ENCODE measurements around the gene AMFR. TPM values are rescaled to one million over a fixed set of nuclear protein-coding genes. Genes with fewer than 3 reads are reported as not detected.

The AMFR gene
- total RNA-seq, 4 donors from 2014 or later: 126 to 215 (median 162) TPM

DNA sequence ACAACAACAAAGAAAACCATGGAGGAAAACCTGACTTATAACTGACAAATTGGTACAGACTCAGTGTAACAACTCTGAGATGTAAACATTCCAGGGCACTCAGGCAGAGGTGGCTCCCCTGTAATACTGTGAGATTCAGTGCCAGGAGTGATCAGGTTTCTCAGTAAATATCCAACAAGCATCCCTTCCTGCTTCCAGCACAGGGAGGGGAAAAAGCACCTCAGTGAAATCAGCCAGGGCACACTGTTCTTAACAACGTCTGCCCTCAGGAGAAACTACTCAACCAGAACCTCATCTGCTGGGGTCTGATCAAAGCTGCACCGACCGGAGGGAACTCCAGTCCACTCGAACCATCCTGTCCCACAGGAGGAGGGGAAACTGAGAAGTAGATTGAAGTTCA, 52.3 kb downstream of the AMFR start:
- no peak for ATAC-seq (ENCODE audit: low FRiP score)
- no peak for TF ChIP-seq CTCF (IDR thresholded peaks at IDR 0.05)
- no peak for DNase-seq (ENCODE audit: low spot score)

DNA sequence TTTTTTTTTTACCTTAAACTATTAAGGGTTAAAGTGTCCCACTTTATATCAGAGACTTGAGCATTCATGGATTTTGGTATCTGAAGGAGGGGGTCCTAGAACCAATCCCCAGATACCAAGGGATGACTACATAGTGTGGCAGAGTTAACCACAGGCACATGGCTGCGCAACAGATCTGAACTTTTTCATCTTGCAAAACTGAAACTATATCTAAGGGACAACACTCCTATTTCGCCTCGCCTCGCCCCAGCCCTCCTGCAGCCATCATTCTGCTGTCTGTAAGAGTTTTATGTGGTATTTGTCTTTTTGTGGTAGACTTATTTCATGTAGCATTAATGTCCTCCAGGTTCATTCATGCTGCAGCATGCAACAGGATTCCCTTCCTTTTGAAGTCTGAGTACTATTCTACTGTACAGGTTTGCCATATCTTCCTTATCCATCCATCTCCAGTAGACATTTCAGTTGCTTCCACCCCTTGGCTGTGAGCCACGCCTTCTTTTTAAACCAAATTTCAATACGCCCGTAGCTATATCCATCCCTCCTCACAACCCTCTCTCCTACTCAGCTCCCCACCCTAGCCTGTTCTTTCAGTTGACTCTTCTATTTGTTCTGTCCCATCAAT, 53.2 kb downstream of the AMFR start:
- no peak for DNase-seq (ENCODE audit: low spot score)
- TF ChIP-seq CTCF (IDR thresholded peaks at IDR 0.05): no peak

GRCh38 chr16:56371660-56371937, 53.7 kb downstream of the AMFR start:
- DNase-seq (ENCODE audit: low spot score): no peak
- ATAC-seq (ENCODE audit: low FRiP score): no peak
- TF ChIP-seq CTCF (IDR thresholded peaks at IDR 0.05): no peak

More for the DNA sequence above, 53.2 kb downstream of the AMFR start:
- no peak for ATAC-seq (ENCODE audit: low FRiP score)

DNA sequence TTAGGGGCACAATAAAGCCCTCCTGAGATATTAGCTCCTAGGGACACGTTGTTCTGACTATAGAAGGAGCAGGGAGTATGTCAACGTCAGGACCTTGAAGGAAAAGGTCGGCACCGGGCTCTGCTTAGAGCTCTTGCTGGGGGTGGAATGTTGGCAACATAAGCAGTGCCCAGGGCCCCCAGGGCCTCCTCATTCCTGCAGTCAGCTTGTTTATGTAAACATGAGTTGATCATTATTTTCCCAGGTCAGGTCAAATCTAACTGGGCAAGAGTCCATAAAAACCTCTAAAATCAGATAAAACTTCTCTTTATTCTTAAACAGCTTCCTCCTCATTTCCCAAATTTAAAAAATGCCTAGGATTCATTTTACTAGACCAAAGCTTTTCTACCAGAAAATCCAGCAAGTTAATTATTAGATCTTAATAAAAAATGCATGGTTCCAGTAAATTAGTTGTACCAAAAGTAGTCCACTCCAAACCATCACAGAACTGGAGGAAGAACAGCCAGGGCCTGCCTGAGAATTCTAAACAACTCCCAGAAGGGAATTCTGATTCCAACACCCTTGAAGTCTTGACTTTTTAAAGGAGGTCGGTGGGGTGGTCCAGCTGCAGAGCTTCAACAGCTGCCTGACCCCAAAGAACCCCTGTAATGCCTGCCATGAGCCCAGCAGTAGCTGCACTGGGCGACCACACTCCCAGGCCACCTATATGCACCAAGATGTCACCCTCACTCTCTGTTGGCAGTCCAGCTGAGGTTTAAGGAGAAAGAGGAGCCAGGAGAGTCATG, 54.3 kb downstream of the AMFR start:
- TF ChIP-seq CTCF (IDR thresholded peaks at IDR 0.05): no peak
- DNase-seq (ENCODE audit: low spot score): no peak
- ATAC-seq (ENCODE audit: low FRiP score): no peak

DNA sequence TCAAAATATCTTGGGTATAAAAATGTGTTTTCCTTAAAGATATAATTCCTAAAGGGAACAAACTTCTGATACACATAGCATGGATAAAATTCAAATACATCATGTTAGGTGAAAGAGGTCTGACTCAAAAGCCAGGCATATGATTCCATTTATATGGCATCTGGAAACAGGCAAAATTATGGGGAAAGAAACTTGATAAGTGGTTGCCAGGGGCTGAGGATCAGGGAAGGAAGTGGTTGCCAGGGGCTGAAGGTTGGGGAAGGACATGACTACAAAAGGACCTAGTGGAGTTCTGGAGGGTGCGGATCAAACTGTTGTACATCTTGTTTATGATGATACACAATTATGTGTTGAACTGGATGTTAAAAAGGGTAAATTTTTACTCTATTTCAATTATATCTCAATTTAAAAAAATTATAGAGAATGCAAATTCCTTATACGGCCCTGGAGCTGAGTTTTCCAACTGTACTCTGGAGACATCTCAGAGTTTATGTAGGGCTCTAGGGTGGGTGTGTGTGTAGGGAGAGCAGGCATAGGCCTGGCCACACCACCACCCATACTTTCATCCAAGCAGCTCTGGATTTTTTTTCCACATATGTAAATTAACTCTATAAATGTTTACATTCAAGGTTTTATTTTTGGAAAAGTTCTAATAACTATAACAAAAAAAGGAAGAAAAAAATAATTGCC, 55.0 kb downstream of the AMFR start:
- DNase-seq (ENCODE audit: low spot score) (no peak), ATAC-seq (ENCODE audit: low FRiP score) (no peak)
- TF ChIP-seq CTCF (IDR thresholded peaks at IDR 0.05): no peak

DNA sequence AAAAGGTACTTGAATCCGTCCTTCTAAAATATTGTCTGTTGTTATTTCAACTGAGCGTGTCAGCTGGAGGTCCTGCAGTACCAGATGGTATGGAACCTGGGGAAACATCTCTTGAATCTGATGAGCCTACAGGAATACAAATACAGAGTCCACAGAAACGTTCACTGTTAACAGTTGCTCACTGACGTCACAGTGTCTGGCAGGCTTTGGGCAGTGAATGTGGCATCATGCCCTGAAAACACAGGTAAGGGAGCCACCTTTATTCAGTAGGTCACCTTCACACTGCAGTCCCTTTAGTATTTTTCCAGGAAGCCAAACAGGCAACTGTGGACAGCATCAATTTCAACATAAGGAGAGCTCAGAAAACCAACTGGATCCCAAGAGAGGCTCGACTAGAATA, 56.1 kb downstream of the AMFR start:
- ATAC-seq (ENCODE audit: low FRiP score) (no peak), DNase-seq (ENCODE audit: low spot score) (no peak)
- no peak for TF ChIP-seq CTCF (IDR thresholded peaks at IDR 0.05)
